Measurements from ENCODE around the gene CYFIP1.

DNA sequence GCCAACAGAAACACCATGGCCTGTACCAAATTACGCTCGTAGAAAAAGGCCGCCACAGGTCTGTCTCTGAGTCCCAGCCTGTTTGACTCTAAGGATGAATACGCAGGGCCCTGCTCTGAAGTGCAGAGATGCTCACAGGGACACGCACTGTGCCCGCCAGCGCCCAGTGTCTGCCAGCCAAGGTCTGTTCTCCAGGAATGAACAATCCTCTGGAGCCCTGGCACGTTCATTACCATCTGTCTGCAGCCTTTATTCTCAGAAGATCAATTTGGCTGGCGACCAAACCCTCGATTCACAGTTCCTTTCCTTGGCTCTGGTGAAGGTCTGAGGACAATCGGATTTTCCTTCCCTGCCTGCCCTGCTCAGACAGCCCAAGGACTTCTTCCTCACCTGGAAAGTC, 75.4 kb downstream of the CYFIP1 start:
- TF ChIP-seq, protein P1, sequence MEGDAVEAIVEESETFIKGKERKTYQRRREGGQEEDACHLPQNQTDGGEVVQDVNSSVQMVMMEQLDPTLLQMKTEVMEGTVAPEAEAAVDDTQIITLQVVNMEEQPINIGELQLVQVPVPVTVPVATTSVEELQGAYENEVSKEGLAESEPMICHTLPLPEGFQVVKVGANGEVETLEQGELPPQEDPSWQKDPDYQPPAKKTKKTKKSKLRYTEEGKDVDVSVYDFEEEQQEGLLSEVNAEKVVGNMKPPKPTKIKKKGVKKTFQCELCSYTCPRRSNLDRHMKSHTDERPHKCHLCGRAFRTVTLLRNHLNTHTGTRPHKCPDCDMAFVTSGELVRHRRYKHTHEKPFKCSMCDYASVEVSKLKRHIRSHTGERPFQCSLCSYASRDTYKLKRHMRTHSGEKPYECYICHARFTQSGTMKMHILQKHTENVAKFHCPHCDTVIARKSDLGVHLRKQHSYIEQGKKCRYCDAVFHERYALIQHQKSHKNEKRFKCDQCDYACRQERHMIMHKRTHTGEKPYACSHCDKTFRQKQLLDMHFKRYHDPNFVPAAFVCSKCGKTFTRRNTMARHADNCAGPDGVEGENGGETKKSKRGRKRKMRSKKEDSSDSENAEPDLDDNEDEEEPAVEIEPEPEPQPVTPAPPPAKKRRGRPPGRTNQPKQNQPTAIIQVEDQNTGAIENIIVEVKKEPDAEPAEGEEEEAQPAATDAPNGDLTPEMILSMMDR (IDR thresholded peaks at IDR 0.05) = no peak
- TF ChIP-seq EP300 (IDR thresholded peaks at IDR 0.05) = no peak
- TF ChIP-seq POLR2A (IDR thresholded peaks at IDR 0.05) = no peak

All from tibial nerve (tissue), 4 donors.